Fibroblast of skin of scalp (primary cell): ENCODE measurements around the gene TCF4.

Source experiments
- DNase-seq: peaks from one replicate; pipeline ENCODE4 v3.0.0-alpha.2; 2013

Gene TCF4

DNA sequence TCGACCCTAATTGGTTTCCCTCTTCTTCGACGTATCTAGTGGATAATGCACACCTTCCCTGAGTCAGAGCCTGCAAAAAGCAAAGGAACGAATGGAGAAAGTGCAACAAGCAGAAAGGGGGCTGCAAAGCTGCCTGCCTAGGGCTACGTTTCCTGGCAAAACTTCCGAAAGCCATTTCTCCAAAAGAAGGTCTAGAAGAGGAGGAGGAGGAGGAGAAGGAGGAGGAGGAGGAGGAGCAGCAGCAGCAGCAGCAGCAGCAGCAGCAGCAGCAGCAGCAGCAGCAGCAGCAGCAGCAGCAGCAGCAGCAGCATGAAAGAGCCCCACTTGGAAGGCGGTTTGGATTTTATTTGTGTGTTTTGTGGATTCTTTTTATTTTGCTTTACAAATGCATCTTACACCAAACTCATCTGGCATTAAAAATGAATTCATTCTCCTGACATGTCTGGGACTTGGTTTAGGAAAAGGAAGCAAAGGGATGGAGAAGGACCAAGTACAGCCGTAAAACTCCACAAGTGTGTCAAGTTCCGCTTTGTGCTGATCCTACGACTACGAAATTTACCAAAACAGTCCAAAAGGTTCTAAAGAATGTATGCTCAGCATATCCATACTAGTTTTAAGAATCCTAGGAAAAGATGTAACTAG lies 2.0 kb downstream of the TCF4 start:
- peak; percentile 27 for DNase-seq

DNA sequence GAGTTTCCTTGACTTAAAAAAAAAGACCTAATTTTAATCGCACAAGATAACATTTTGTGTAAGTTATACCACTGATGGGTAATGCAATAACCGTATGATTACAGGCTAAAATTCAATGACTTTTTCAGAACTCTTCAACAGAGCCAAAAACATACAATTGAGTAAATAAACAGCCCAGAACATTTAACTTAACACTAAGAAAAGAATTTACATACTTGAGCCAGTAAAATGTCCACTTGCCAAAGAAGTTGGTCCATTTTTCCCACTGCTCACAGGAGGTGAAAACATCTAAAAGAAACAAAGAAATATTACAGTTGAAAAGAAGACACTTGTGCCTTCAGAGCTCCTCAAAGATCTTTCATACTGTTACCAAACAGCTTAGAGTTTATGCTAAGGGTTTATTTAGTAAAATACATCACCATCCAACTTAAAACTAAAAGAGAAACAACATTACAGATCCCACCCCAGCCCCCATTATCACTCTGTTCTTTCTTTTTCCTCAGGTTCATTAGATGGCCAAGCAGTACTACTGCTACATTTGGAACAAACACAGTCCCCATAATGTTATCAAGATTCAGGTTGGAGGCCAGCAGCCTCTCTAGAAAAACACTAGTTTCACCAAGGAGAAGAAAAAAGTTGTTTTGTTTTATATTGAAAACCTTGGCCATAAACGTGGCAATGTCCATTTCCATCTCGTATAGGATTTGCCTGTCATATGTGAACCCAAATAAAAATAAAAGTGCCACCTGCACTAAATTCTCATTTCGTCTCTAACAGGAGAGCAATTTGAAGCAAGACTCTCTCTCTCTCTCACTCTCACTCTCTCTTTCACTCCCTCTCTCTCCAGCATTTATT lies 2.7 kb downstream of the TCF4 start:
- no peak for DNase-seq

DNA sequence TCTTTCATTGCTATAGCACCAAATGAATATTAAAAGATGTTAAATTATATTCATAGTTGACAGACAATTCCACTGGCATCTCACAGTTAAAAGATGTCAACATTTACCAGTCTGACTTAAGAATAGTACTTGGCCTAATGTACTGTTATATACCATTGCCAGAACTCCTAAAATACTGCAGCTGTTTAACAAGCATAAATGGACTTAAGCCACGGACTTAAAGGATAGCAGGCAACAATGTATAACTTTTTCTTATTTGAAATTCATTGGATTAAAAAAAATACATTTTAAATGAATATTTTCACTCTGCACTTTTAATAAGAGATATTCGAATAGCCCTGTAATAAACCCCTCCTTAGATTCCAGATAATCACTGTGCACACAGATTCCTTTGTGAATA lies 3.8 kb downstream of the TCF4 start:
- no peak for DNase-seq

DNA sequence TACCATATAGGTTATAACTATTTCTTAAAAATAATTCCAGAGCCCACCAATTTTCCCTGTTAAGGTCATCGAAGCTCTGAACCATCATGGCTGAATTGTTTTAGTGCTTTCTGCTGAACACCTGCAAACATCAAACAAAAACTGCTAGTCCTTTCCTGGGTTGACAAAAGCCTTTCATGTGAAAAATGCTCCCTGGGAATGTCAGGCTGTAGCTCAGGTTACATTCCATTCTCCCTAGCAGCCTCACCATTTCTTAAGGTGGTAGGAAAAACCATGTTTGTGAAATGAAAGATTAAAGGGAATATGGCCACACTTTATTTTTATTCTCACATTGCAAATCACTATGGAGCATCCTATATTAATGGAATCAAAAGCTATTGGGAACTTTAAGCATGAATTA lies 5.7 kb downstream of the TCF4 start:
- DNase-seq: no peak

DNA sequence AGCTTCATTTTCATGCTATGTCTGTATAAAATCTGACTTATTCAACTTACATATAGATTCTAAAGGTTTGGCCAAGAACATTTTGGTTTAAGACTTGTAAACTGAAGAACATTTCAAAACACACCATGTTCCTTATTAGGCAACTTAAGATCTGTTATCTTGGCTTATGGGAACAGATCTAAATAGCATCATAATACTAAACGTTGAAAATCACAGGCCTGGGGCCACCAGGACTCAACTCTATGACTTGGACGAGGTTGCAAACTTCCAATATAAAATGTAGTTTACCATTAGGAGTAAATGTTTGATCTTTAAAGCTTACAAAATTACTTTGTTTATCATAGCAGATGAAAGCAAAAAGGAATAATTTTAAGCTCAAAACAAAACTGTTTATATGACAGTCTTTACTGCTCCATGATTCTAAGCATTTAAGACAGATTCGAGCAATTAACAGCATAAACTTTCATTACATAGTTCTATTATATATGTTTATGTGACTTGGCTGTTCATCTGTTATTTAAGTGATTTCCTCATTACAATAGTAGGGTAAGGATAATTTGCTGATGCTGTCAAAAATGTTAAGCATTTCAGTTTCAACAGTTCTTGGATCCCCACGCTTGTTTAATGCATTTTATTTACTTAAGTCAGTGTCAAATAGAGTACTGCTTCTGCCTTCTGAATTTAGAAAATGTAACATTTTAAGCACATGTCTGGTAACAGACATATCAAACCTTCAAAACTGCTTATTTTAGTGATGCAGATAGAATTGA lies 8.3 kb downstream of the TCF4 start:
- DNase-seq: peak; percentile 33

DNA sequence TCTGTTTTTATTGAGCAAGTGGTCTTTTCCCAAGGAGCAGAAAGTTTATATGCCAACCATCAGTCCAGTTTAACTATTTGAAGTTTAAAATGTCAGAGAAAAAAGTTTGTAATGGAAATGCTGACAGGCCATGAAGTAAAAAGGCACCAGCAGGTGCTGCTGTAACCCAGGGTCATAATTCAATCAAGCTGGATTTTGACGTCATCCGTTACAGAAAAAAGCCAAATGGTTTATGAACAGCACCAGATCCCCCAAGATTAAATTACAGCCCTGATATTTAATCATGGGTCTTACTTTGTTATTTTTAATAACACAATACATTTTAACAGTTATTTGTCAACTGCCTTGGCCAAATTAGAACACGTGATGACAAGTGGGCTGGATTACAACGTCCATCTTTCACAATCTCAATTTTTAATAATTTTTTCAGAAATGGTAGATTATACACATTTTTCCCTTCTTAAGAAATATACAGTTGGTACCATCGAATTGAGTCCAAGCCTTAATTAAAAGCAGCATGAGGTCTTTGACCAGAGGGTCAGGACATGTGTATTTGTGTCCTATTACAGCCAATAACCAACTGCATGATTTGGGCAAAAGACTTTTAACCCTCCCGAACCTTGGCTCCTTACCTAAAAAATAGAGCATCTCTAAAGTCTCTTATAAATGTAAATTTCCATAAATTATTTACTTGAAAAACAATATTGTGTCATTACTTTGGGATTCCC lies 10.0 kb downstream of the TCF4 start:
- DNase-seq: no peak

DNA sequence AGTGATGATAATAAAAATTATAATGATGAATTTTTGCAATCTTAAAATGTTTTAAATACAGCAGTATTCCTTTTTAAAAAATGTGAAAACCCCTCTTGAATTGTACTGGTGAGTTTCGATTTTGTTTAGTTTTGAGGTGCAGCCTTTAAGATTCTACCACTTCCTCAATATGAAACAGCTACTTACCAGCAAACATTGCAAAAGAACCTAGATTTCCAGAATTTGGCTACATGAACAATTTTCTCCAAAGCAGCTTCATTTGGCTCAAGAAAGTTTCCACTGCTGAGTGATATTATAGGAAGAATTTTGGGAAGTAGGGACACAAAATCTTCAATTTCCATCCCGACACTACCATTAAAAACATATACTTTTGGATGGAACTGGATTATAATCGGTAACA lies 12.0 kb downstream of the TCF4 start:
- DNase-seq: no peak

DNA sequence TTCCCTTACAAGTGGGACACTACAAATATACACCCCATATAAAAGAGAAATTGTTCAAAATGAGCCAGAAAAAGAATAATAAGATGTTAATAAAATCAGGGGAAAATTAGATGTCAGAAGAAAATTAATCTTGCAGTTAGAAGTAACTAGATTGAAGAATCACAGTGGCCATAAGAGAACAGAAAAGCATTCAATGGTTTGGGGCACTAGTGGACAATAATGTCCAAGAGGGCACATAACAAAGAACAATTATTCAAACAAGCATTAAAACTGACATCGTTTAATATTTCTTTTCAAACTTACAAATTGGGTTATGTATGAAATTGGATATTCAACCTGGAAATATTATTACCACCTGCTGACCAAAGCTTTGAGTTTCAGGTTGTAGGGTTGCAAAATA lies 12.9 kb downstream of the TCF4 start:
- no peak for DNase-seq

DNA sequence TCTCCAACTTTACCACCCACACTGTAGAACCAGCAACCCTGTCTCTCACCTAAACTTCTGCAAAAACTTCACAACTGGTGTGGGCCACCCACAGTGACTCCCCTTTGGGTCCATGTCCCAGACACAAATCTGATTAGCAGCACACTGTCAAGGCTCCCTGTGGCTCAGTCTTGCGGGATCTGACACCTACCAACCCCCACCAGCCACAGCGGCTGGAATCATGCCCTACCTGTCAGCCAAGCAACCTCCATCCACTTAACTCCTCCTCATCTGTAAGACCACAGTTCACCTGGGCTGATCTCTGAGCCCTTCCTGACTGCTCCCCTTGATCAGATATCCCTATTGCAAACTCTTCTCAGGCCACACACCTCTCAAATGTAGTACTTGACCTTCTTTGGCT lies 14.6 kb downstream of the TCF4 start:
- DNase-seq: no peak

DNA sequence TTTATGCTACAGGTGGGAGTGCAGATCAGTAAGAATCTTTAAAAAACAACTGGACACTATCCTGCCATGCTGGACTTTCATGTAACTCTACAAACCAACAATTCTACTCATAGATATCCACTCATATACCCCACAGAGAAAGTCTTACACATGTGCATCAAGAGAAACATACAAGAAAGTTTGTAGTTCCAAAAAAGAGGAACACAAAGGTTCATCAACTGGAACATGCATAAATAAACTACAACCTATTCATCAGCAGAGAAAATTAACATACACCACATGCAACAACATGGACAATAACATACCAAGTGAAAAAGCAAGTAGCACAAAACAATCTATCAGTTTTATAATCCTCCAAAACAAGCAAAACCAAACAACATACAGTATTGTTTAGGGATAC lies 17.0 kb downstream of the TCF4 start:
- DNase-seq: no peak

DNA sequence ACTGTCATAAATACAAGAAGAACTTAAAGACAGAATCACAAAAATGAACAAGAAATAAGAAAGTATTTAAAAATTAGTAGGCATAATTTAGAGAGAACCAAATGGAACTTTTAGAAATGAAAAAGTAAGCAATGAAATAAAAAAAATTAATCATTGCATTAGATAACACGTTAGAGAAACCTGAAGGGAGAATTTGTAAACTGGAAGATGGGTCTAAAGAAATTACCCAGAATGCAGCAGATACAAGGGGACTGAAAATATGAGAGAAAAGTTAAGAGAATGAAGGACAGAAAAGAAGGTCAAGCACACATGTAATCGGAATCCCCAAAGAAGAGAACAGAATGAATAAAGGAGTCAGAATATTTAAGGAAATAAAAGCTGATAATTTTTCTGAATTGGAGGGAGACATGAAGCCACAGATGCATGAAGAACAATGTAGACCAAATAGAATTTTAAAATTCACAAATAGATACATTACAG lies 21.5 kb downstream of the TCF4 start:
- DNase-seq: no peak

DNA sequence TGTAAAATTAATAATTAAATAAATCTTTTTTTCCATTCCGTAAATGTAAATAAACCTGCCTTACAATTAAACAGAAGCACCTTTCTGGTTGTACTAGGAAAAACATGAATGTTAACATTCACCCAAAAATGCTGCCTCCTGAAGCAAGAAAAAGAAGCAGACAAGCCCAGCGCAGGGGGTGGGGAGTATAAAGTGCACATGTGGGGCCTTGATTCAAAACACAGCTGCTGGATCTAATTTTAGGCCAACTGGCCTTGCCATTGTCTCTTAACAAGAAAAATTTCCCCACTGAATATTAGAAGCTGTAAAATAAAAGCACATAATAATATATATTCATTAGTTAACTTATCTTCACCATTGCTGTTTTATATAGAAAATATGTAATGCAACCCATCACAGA lies 28.3 kb downstream of the TCF4 start:
- DNase-seq: no peak

DNA sequence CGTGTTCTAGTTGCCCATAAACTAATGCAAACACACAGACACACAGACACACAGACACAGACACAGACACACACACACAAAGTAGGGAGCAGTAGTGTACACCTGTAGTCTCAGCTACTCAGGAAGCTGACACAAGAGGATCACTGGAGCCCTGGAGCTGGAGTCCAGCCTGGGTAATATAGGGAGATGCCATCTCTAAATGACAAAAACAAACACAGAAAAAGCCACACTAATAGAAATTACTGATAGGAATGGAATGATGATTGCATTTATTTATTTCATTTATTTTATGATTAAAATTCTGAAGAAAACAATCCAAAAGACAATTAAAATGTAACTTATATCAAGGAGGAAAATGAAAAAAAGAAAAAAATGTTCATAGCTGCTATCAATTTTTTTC lies 30.8 kb downstream of the TCF4 start:
- DNase-seq: no peak

DNA sequence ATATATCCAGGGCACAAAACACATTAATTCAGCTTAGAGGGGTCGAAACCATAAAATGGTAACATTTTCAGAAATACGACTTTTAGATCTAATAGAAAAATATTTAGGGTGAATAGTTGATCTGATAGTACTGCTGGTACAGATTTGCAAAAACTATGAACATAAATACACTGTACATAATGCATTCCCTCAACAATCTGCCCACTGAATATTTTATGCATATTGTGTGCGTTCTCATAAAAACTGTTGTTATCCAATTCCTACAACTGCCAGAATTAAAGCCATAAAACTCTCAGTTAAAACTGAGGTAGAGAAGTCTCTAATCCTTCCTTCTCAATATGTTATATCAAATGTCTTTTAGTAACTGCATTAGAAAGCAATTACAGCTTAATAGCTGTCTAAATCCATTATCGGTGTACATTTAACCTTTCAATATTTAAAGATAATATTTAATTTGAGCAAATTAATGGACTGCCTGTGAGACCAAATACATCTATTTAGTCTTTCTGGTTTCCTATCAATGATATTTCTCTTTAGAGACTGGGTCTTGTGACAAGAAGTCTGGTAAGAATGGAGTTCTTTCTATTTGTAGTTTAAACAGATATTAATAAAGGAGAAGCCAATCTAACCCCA lies 32.5 kb downstream of the TCF4 start:
- no peak for DNase-seq

DNA sequence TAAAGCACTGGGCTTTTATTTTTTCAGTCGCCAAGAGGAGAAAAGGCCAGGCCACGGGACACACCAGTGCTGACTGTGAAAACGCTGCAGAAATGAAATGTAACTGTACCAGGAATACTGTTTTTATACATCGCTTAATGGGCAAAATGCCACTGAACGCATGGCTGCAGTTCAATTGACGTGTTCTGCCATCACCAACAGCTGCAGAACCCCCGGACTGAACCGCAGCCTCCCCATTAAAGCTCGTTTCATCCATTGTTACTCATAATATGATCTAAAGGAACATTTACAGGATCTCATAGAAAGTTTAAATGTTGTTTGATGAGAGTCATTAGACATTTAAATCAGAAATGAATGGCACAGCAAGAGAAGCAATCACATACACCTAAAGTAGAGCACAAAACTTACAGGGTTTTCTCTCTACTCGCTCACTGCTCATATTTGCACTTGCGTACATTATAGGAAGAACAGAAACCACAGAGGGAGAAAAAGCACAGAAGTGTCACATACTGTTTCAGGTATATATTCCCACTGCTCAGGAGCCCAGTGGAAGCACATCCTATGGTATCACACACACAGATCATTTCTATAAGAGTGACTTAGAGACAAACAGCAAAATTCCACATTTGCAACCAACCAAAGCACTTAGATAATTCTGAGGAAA lies 35.3 kb downstream of the TCF4 start:
- DNase-seq: peak; percentile 29

DNA sequence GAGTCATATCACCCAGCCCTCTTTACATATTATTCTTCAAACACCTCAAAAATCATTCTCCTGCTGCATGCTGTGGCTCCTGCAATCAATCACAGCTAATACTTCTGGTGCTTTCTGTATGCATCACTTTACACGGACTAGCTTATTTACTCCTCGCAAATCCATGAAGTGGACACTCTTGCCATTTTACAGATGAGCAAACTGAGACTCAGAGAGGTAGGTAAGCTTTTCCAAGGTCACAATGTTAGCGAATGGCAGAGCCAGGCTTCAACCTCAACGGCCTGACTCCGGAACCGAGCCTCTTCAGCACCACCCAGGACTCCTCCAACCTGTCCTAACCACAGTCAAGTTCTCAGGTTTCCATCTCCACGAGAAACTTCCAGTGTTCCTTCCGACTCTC lies 36.8 kb downstream of the TCF4 start:
- DNase-seq: no peak

DNA sequence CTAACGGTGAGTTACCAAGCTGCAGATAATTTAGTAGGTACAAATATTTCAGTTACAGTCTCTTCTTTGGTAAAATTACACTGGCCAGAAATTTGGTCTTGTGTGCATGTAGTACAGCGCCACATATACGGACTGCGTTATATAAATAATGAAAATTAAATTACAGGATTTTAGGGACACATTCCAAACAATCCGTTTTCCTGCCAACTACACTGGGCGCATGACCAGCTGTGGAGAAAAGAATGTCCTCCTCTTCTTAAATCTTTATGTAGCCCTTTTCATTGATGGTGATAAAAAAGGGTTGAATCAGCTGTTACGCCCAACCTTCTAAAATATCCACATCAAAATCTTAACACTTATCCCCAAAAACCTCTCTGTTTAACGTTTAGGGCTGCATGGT lies 37.5 kb downstream of the TCF4 start:
- peak; percentile 15 for DNase-seq

DNA sequence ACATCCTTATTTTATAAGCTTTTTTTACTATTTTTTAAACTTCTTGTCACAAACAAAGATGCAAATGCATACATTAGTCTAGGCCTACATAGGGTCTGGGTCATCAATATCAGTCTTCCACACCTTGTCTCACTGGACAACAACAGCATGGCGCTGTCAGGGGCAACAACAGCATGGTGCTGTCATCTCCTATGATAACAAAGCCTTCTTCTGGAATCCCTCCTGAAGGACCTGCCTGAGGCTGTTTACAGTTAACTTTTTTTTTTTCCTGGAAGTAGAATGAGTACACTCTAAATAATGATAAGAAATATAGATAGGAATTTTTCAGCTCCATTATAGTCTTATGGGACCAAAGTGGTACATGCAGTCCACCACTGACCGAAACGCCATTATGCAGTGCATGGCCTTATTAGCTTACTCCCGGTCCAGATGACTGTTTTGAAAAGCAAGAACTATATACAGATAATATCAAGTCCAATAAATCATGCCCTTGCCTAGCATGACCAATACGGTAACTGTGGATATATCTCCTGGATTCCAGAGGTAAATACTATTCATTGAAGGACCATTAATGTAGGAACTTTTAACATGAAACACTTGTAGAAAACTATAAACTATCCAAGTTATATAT lies 38.4 kb downstream of the TCF4 start:
- no peak for DNase-seq

DNA sequence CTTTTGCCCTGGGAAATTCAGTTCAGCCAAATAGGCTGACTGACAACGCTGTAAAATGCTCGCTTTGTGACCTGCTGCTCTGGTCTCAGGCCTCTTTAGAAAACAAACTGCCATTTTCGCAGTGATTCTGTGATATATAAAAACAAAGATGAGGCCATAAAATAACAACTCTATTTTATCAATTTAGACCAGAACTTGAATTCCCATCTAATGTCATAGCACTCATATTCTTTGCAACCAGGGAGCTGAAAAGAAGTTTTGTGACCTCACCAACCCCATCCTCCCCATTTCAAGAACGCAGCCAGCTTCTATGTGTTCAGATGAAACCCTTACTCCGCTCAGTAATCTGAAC lies 40.3 kb downstream of the TCF4 start:
- DNase-seq: no peak

DNA sequence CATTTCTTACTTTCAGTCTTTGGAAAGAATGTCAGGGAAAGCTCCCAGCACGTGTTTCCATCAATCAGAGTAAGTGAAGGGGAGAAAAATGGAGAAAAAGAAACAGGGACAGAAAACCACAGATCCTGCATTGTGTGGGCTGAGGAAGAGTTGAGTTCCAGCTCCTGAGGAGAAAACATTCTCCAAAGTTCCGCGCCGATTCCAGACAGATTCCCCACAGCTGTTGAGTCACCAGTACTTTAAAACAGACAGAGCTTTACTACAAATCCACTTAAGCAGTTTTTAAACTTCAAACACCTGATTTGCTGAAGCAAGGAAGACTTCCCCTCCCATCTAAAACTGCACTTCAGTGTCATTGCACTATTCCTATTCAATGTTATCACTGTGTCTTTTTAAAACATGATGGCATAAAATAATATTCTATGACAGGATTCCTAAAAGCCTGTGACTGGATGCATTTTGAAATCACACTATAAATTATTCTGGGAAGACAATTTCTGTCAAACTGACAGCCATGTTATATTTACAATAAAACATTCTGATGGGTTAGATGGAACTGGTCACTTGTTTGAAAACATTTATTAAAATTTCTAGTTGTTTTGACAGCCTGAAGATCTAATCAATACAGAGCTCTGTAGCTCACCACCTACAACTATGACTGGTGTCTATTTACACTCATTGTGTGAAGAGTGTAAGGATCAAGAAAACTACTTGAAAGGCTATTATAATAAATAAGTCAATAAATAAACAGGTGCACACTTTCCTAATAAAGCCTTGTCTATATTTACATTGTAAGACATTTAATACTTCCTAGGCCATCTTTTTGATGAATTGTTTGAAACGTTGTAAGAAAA lies 40.9 kb downstream of the TCF4 start:
- DNase-seq: peak; percentile 80
